NCI-H1105 (cell line): ENCODE measurements around the gene NF1.
"Not testable (repeated sequence)": the region's sequence is repeated elsewhere in the genome, so short reads cannot be mapped to it uniquely, and the experiment has no call there.

Source experiments
- DNase-seq: peaks from one replicate; lab custom pipeline; 2025; lab: John Stamatoyannopoulos, UW

The NF1 gene

DNA sequence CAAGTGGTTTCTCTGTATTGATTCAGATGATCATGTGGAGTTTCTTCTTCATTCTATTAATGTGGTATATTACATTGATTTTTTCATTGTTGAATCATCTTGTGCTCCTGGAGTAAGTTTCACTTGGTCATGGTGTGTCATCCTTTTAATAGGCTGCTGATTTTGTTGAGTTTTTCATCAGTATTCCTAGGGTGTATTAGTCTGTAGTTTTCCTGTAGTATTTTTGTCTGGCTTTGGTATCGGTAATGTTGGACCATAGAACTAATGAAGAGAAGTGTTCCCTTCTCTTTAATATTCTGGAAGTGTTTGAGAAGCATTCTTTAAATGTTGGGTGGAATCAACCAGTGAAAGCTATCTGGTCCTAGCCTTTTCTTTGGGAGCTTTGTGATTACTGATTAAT, 103.2 kb downstream of the NF1 start:
- no peak for DNase-seq

DNA sequence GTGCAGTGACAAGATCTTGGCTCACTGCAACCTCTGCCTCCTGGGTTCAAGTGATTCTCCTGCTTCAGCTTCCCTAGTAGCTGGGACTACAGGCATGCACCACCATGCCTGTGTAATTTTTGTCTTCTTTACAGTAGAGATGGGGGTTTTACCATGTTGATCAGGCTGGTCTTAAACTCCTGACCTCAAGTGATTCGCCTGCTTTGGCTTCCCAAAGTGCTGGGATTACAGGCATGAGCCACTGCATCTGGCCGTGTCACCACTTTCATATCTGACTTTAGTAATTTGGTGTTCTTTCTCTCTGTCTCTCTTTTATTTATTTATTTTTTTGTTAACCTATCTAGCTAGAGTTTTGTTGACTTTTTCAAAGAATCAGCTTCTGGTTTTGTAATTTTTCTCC, 103.9 kb downstream of the NF1 start:
- DNase-seq: not testable (repeated sequence)

DNA sequence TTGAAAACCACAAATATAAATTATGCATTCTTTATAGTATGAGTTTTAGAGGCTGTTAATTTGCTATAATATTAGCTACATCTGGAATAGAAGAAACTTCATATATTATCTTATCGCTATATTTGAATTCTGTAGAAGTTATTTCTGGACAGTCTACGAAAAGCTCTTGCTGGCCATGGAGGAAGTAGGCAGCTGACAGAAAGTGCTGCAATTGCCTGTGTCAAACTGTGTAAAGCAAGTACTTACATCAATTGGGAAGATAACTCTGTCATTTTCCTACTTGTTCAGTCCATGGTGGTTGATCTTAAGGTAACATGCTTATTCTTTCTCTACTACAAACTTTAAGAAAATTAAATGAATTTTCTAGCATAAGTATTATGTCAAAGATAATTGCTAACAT, 105.5 kb downstream of the NF1 start:
- DNase-seq: no peak

DNA sequence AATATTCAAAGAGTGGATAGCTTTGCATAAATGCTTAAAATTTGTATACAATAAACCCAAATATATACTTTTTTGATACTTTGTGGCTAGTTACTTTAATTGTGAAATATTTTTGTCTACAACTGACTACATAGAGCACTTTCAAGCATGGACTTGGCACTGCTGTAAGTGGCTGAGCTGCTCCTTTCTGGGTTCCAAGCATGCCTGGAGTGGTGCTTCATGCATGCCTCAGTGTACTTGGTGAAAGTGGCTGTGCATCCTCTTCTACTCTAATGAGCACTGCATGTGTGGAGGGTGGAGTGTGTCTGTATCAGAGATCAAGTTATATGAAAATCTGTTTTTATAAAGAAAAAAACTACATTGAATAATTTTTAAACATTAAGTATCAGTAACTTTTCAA, 108.2 kb downstream of the NF1 start:
- no peak for DNase-seq

DNA sequence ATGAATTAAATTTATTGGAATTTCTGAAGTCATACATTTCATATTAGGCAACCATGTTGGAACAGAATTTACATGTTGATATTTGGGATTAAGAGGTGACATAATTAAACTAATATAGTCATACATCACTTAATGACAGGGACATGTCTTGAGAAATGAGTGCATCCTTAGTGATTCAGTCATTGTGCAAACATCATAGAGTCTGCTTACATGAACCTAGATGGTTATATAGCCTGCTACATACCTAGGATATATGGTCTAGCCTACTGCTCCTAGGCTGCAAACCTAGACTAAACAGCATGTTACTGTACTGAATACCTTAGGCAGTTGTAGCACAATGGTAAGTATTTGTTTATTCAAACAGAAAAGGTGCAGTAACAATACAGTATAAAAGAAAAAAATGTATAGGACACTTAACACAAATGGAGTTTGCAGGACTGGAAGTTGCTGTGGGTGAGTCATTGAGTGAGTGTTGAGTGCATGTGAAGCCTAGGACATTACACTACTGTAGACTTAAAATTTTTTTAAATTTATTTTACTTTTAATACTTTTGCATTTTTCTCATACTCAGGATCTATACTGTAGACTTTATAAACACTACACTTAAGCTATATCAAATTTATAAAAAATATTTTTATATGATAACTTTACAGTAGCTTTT, 116.7 kb downstream of the NF1 start:
- DNase-seq: no peak

DNA sequence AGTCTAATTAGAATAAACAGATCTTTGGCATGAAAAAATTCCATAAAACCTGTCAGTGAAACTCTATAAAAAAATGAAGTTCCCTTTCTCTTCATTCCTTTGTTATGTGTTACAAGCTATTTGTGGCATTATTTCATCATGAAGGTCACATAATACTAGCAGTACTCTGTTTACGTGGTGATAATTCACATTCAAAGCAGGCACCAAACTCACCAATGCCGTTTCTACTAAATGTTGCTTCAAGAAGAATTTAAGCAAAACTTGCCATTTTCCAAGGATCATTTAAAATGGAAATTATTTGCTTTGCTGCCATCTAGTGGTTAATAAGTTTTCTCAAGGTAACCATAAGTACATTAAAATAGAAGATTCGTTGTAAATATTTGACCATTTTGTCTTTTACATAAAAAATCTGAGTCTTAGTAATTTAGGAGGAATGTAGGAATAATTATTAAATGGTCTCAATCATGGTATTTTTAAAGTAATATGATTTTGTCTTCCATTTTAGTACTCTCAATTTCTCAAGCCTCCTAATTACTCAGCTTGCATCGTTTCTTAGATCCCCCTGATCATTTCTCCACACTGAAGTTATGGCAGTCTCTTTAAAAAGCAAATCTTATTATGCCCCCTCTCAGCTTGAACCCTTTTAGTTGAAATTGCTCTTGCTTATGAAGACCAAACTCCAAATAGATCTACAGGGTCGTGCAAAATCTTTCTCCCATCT, 121.4 kb downstream of the NF1 start:
- DNase-seq: peak; percentile 14

DNA sequence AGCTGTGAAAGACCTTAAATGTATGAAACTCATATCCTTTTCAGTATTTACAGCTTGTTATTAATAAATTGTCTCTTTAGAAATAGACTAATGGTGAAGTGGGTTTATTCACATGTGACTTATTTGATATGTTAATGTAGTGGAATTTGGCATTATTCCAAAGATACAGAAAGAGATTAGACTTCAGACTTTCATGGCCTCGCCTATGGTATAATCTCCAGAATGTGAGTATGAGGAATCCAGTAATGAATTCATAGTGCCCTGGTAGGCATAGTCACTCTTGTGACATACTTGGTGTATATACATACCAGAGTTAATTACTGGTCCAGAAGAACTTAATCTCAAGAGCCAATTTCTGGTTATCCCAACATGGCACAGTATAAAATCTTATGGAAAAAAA, 129.6 kb downstream of the NF1 start:
- no peak for DNase-seq

DNA sequence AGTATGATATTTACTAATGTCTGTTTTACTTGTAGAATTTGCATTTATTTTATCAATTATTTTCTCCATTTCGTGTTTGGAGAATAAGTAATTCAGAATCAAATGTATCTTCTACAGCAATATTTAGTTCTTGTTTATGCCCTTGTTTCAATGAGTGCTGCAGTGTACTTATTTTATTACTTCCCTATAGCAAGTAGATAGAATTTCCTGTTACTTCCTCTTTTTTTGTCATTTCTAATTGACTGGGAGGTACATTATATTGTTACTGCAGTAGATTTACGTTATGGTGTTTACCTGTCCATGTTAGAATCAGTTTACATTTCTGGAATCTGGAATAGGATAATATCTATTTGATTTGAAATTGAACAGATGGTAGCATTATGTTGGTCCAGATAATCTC, 131.1 kb downstream of the NF1 start:
- no peak for DNase-seq

DNA sequence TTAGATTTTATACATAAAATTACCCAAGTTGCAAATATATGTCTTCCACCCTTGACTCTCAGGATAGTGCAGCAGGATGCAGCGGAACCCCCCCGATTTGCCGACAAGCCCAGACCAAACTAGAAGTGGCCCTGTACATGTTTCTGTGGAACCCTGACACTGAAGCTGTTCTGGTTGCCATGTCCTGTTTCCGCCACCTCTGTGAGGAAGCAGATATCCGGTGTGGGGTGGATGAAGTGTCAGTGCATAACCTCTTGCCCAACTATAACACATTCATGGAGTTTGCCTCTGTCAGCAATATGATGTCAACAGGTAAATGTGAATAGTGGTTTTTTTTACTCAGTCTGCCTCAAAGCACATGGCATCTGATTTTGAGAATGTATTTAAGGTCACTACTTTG, 131.6 kb downstream of the NF1 start:
- DNase-seq: no peak

DNA sequence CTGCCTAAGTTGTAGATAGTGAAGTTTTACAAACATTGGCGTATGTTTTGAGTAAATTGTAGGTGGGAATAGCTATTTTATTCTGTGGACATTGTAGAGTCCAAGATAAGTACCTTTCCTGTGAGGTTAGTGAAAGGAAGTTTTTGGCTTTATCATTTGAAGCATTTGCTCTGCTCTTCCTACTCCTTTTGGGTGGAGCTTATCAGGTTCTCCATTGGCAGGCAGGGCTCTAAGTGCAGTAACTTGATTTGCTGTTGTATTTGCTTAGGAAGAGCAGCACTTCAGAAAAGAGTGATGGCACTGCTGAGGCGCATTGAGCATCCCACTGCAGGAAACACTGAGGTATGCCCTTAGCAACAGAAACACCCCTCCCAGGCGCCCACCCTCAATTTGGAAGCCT, 132.2 kb downstream of the NF1 start:
- DNase-seq: no peak

DNA sequence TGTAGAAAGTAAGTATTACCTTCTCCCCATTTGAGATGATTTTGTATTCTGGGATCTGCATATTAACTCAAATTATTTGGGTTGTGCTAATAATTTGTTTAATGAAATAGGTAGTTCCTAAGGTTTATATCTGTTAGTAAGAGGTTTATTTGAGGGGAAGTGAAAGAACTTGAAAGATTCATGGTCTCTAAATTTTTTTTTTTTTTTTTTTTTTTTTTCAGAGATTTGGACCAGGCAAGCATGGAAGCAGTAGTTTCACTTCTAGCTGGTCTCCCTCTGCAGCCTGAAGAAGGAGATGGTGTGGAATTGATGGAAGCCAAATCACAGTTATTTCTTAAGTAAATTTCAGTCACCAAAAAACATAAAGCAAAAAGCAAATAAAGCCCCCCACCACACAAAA, 137.1 kb downstream of the NF1 start:
- DNase-seq: no peak

DNA sequence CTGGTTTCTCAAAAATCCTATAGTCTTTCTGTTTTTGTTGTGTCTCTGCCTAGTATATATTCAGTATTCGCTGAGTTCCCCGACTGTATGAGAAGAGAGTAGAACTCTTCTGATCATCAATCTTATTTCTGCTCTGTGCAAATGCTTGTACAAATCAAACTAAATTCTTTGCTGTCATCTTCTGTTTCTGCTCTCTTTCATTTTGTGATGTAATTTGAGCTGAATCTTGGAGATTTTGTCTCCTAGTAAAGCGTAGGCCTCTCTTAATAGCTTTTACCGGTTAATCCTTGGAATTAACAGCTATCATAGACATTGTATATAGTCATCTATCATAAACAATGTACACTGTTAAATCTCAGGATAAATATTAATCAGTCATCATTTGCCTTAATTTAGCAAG, 140.3 kb downstream of the NF1 start:
- DNase-seq: no peak

DNA sequence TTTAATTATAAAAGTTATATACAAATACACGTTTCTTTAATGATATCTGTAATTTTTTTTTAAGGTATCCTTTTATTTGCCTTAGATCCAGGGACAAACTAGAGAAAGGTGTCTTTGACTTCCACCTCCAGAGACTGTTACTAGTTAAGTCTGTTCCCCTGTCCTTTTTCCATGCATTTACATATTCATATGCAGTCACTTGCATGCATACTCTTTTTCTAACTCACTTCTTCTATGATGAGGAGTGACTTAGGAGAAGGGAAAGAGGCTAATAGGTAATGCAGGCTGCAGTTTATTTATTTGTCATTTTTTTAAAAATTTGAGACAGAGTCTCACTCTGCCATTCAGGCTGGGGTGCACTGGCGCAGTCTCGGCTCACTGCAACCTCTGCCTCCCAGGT, 141.4 kb downstream of the NF1 start:
- no peak for DNase-seq

DNA sequence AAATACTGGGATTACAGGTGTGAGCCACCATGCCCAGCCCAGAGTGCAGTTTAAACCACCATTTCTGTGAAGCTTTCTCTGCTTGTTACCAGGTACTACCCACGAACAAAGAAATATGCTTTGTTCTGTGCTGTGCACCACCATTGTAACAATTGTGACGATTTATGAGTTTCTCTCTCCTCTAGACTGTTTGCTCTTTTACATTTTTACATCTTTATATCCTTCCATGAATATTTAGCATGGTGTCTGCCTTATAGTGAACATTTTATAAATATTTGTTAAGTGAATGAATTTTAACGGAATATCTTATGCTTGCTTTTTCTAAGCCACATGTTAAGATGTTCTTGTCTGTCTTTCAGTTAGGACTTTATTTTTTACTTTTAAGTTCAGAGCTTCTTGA, 141.9 kb downstream of the NF1 start:
- DNase-seq: no peak

DNA sequence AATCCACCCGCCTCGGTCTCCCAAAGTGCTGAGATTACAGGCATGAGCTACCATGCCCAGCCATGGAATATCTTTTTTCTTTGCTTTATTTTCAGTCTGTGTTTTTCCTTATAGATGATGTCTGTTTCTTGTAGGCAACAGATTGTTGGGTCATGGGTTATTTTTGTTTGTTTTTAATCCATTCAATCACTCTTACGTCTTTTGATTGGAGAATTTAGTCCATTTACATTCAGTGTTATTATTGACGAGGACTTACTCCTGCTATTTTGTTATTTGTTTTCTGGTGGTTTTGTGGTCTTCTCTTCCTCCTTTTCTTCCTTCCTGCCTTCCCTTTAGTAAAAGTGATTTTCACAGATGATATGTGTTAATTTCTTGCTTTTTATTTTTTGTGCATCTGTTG, 146.3 kb downstream of the NF1 start:
- no peak for DNase-seq

DNA sequence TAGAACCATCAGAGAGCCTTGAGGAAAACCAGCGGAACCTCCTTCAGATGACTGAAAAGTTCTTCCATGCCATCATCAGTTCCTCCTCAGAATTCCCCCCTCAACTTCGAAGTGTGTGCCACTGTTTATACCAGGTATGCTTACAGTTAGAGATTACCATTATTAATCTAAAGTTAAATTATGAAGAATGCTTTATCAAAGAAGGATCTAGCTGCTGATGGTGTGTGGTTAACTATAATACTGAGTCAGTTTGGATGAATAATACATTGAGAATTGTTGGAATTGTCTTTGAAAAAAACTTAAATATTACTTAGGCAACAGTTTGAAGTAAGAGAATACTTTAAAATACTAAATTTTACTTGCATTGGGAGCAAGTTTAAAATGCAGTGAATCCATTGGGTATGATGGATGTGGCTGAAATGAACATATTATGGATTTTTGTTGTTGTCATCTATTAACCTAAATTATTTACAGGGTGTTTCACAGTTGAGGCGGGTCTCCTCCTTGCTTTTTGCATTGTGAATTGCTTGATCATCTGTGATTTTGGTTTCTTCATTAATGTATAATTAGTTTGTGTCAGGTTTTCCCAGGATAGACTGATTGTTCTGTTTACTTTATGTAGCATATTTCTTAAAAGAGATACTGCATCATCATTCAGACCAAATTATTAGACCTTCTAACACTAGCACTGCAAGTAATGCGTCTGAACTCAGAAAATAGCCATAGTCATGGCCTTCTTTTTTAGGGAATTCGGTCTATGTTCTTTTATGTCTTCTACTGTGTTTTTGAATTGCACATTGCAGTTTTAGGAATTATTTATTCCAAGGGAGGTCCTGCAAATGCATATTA, 154.4 kb downstream of the NF1 start:
- no peak for DNase-seq

DNA sequence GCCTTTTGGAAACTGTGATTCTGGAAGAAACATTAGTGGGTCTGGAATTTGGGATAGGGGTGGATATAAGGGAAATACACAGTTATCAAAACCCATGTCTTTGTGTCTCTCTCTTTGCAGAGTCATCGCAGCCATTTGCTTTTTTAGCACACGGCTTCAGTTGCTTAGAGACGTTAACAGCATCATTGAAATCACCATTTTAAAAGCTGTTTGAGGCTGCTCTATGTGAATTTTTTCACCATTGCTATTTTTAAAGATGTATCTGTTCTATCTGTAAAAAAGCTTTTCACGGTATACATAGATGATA, 155.0 kb downstream of the NF1 start:
- no peak for DNase-seq

DNA sequence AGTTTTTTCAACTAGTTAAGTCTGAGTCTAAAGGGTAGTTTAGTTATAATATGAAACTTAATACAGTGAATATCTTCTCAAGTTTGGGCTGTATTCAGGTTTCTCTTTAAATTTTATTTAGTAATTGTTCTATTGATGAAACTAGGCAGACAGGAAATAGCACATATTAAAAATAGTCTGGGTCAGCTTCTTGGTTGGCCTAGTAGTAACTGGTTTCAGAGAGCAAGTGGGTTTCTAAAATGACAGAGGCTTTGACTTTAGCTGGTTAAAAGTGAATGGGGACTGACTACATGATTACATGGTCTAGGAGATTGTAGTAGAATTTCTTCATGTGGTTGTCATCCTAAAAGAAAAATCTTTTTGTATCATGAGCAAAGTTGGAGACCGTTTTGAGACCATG, 155.5 kb downstream of the NF1 start:
- DNase-seq: no peak

DNA sequence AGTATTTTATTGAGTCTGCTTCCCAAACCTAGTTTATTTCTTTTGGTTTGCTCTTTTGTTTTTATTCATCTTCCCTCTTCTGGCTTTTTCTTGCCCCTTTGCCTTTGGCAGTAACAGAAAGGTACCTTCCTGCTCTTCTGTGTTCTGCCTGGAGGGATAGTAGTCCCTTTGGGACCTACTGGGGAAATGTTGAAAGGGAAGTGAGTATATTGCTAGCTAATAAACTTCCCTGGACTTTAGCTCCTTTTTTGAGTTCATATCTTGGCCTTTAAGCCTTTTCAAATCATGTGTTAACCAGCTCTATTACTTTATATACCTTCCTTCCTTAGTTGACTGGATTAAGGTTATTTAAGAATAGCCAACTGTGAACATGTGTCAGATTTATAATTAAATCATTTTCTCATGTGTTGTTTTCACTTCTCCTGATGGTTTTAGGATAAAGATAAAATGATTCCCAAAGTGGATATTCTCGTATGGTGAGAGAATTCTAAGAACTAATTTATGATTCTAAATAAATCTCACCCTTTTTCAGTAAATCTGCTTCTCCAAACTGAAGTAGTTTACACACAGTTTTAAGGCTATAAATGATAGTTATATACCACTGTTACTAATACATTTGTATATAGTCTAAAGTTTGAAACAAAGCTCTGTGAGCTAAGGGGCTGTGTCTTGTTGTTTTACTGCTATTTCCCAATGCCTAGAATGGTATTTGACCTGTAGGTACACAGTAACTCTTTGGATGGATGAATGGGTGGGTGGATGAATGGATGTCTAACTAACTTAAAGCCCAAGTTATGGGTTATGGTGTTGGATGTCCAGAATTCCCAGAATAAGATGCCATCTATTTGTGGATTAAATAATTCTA, 156.6 kb downstream of the NF1 start:
- no peak for DNase-seq

DNA sequence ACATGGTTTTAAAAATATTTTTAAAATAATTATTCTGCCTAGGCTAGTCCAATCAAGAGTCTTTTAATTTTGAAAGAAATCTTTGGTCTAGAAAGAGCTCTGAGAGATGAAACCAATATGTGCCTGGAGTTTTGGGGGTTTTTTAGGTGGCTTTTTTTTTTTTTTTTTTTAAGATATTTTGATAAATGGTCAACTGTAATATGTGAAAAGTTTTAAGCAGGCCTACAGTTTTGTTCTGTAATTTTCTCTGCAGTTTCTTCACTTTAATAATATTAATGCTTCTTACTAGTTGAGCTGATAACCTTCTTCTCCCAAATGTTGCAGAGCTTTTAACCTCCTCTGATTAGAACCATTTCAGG, 157.2 kb downstream of the NF1 start:
- DNase-seq: no peak

DNA sequence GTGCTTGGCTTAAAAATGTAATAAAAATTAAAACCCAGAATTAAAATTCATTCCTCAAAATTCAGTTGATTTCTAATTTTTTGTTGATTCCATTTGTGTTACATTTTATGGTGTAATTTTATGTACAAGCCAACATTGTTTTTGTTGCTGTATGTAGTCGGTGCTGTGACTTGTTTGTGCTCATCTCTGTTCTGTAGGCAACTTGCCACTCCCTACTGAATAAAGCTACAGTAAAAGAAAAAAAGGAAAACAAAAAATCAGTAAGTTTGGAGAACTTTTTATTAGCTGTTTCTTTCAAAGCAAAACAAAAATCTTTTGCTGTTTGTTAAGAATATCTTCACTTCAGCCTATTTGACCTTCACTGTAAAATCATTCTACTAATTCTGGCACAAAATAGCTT, 158.0 kb downstream of the NF1 start:
- DNase-seq: no peak

DNA sequence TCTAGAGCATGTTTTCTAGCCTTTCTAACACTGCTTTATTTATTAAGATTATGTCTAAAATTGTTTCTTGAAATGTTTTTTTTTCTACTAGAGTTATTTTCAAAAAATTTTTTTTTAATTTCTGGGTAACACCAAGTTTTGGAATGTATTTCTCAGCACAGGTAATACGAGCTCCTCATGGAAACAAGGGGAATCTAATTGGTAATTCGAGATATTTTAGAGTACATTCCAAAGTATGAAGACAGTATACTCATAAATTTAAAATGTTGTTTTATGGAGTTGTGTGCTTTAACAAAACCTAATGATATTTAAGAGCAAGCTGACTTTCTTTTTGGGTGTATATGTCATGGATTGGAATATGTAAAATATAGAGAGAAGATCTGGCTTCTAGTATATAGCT, 159.9 kb downstream of the NF1 start:
- no peak for DNase-seq

DNA sequence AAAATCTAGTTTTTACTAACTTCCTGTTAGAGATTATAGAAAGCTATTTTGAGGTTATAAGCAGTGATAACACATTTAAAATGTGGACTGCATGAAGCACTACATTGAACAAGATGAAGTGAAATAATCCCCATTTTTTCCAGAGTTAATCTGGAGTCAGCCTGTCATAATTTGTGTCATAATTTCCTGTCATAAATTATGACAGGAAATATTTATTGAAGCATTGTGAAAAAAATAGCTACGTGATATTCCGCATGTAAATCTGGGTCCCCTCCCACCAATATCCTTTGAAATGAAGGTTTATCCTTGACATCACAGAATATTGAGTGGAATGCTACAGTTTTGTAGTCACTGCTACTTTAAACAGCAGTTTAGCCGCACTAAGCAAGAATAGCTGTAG, 162.2 kb downstream of the NF1 start:
- DNase-seq: no peak
